Prostate gland (tissue), 2 donors: Measurements from ENCODE around the gene HACL1. TPM values are rescaled to one million over a fixed set of nuclear protein-coding genes. Genes with fewer than 3 reads are reported as not detected.

Experiments used
- DNase-seq: peaks from one replicate; pipeline ENCODE4 v3.0.0-alpha.2; 2019; ENCODE audit warnings: low spot score
- H3K27ac ChIP-seq, 2 donors: fragments of 200-600 bp; sonication (generic); 2 replicates each; pipeline ENCODE4 v1.5.1; 2017 to 2019
- H3K27me3 ChIP-seq: fragments of 200-600 bp; sonication (generic); replicated peaks from 2 replicates; pipeline ENCODE4 v1.5.1; 2019; ENCODE audit not compliant: insufficient read depth
- H3K36me3 ChIP-seq, 2 donors: fragments of 200-600 bp; sonication (generic); 1 replicate in 1 of 2; 2 replicates in 1 of 2; pipeline versions ENCODE4 v1.5.1 to v1.8.1; 2017 to 2019
- H3K4me1 ChIP-seq: fragments of 200-600 bp; sonication (generic); replicated peaks from 2 replicates; pipeline ENCODE4 v1.5.1; 2019
- H3K4me3 ChIP-seq, 2 donors: fragments of 200-600 bp; sonication (generic); 2 replicates each; pipeline ENCODE4 v1.5.1; 2017 to 2019
- H3K9me3 ChIP-seq: fragments of 200-600 bp; sonication (generic); 2 replicates; pipeline ENCODE4 v1.5.1; 2017
- POLR2A ChIP-seq: fragments of 450-650 bp; IDR thresholded peaks from one replicate; pipeline ENCODE4 v1.6.1; 2016; ENCODE audit warnings: antibody characterized with exemption, mild to moderate bottlenecking
- POLR2AphosphoS5 ChIP-seq: sonication (generic); formaldehyde crosslinking; IDR thresholded peaks from one replicate; pipeline ENCODE4 v1.6.1; 2017; ENCODE audit warnings: antibody characterized with exemption
- WGBS: methylation state at CpG from one replicate; pipeline ENCODE4 v1.1.5; 2018; 5-methylcytosine and 5-hydroxymethylcytosine counted together
- intact Hi-C: fragments of 100-400 bp; cut with DNase I; formaldehyde crosslinking; loops from one replicate; pipeline ENCODE4 v1.14.2; 2022
- total RNA-seq, 2 donors: library from RNA; depleted of rRNA; stranded (reverse); fragments of >200 nt; gene quantifications; one replicate each; pipeline ENCODE4 v1.1.0, GENCODE V29; 2016
- TF ChIP-seq, protein P1 (sequence below), 4 experiments: fragments of 200-600 bp in 2 of 4; fragments of 450-650 bp in 2 of 4; sonication (generic) in 2 of 4; IDR thresholded peaks; 1 replicate in 3 of 4; 2 replicates in 1 of 4; pipeline ENCODE4 v1.5.1; 2016 to 2019; ENCODE audit warnings: antibody characterized with exemption in 4 of 4, mild to moderate bottlenecking in 2 of 4, moderate library complexity in 2 of 4

The HACL1 gene
- total RNA-seq, 2 donors from 2014 or later: 27.9 to 30.6 TPM

DNA sequence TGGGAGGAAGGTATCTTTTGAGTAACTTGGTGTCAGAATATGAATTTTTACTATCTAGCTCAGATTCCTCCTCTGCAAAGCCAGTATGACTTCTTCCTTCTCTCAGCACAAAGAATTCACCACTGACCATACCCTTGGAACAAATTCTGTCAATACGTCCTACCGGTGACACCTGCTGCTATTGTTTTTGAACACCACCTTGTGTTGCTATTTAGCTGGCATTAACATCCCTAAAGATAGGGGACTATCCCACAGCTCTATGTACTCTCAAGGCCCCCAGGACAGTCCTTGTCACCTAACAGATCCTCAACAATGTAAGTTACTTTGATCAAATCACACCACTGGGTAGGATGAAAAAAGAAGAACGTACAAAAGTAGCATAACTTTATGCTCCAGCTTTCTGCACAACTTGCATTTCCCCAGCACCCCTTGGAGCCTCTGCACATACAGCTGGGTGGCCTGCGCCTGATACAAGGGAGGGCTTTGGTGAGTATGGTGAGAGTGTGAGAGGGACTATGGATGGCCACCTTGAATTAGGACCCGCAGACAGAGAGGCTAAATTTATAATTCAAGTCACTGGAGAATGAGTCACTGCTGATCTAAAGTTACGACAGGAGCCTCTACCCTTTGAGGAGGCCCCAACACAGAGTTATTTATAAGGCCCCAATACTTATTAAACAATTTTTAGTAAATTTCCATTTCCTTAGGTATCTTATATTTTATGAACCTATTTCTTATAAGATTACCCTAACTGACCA, 77.5 kb downstream of the HACL1 start:
- H3K36me3 ChIP-seq: no peaks in the 10 kb centered on the region
- DNase-seq: no peak
- 83% methylated on average over 6 of the region's 6 CpGs for WGBS
- H3K27ac ChIP-seq: no peak overlapping the region
- H3K9me3 ChIP-seq: no peaks in the 10 kb centered on the region
- H3K4me3 ChIP-seq: no peak overlapping the region
- no peaks in the 10 kb centered on the region for H3K27me3 ChIP-seq
- H3K4me1 ChIP-seq: no peaks in the 10 kb centered on the region
- intact Hi-C loops: no loop called here
- TF ChIP-seq POLR2A (no peak), POLR2AphosphoS5 (no peak)
- TF ChIP-seq, protein P1, sequence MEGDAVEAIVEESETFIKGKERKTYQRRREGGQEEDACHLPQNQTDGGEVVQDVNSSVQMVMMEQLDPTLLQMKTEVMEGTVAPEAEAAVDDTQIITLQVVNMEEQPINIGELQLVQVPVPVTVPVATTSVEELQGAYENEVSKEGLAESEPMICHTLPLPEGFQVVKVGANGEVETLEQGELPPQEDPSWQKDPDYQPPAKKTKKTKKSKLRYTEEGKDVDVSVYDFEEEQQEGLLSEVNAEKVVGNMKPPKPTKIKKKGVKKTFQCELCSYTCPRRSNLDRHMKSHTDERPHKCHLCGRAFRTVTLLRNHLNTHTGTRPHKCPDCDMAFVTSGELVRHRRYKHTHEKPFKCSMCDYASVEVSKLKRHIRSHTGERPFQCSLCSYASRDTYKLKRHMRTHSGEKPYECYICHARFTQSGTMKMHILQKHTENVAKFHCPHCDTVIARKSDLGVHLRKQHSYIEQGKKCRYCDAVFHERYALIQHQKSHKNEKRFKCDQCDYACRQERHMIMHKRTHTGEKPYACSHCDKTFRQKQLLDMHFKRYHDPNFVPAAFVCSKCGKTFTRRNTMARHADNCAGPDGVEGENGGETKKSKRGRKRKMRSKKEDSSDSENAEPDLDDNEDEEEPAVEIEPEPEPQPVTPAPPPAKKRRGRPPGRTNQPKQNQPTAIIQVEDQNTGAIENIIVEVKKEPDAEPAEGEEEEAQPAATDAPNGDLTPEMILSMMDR (IDR thresholded peaks at IDR 0.05): no peak

DNA sequence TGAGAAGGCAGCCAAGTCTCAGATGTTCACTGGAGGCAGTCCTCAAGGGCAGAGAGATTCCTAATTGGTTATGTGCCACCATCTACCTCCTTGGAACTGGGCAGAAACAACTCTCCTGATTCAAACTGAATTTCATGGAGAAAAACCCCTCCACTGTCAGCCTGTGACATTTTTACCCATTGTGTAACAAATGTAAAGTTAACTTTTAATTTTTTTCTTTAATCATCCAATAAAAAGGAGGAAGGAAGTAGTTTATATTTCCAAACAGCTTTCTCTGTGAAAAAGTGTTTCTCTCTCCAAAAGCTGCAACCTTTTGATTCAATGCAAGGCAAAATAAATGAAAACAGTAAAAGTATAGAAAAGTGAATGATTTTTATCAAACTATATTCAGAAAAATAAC, 79.4 kb downstream of the HACL1 start:
- no peaks in the 10 kb centered on the region for H3K36me3 ChIP-seq
- intact Hi-C loops: no loop called here
- H3K27me3 ChIP-seq: no peaks in the 10 kb centered on the region
- no peak overlapping the region for H3K27ac ChIP-seq
- DNase-seq: no peak
- H3K4me1 ChIP-seq: no peaks in the 10 kb centered on the region
- H3K4me3 ChIP-seq: no peak overlapping the region
- H3K9me3 ChIP-seq: no peaks in the 10 kb centered on the region
- TF ChIP-seq POLR2AphosphoS5 (no peak), POLR2A (no peak)
- TF ChIP-seq, protein P1 (IDR thresholded peaks at IDR 0.05): no peak

DNA sequence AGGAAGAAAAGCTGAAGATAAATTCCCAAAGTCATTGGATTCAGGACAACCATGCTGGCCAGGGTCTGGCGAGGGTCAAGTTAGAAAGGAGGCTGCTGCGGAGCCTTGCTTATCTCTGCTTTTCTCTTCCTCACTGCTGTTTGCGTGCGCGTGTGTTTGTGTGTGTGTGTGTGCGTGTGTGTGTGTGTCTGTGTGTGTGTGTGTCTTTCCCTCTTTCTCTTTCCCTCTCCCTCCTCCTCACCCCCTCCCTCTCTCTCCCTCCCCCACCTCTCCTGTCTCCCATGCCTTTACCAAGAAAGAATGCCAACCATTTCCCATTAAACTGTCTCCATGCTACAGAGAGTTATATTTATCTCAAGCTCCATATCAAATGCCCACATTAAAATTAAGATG, 79.8 kb downstream of the HACL1 start, which contains the start of gene COLQ:
COLQ (minus strand) TSS at position 134 of the 393 bp plus-strand sequence; CDS start at position 53, 81 bp downstream.
- Histone ChIP-seq H3K4me1 (no peaks in the 10 kb centered on the region), H3K27me3 (no peaks in the 10 kb centered on the region), H3K27ac (no peak within 1 kb of the TSS), H3K36me3 (no peaks in the 10 kb centered on the region), H3K4me3 (no peak within 1 kb of the TSS), H3K9me3 (no peaks in the 10 kb centered on the region)
- TF ChIP-seq POLR2AphosphoS5 (no peak), POLR2A (no peak)
- TF ChIP-seq, protein P1 (IDR thresholded peaks at IDR 0.05): no peak
- intact Hi-C loops: loop anchor here (2.0 kb wide), 1 partner anchor 25 kb away; no protein-coding TSS in a partner anchor
- DNase-seq: no peak
- 26% methylated on average over 6 of the region's 6 CpGs for WGBS

DNA sequence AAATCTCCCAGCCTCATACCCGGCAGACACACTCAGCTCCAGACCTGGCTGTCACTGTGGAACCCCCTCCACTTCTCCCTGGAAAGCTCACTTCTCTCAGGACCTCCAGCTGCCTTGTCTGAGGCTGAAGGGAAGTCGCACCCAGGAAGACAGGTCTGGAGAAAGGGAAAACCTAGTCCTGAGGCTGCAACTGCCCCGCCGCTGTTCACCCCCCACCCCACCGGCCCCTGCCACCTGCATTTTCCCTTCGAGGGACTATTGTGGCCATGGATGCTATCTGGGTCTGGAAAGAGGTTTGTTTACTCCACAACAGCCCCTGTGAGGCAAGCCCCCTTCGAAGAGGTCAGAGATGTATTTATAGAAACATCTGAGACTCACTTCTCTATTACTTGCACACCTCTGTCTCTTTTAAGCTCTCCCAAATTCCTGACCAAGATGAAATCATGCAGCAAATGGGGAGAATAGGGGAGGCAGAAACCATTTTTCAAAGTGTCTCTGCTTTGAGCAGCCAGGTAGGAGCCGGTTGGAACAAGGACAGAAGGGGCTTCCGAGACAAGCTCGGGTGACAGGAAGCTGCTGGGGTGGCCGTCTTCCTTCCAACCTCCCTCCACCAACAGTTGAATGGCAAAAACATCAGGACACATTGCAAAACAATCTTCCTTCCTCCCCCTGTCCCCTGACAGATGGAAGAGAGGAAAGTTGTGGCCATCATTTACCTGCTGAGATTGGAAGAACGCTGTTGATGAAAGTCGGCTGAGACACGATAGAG, 80.4 kb downstream of the HACL1 start:
- WGBS: 46% methylated on average over 14 of the region's 14 CpGs
- intact Hi-C loops: loop anchor here (2.0 kb wide), 1 partner anchor 24 kb away; no protein-coding TSS in a partner anchor

More for the DNA sequence above, 80.4 kb downstream of the HACL1 start:
- Histone ChIP-seq H3K36me3 (no peaks in the 10 kb centered on the region), H3K4me1 (no peaks in the 10 kb centered on the region), H3K27ac (no peak overlapping the region), H3K4me3 (no peak overlapping the region), H3K27me3 (no peaks in the 10 kb centered on the region), H3K9me3 (no peaks in the 10 kb centered on the region)
- DNase-seq: no peak
- TF ChIP-seq, protein P1 (IDR thresholded peaks at IDR 0.05): no peak
- TF ChIP-seq POLR2A: no peak
- TF ChIP-seq POLR2AphosphoS5: no peak
